Natural killer cell (primary cell): Measurements from ENCODE around the gene PIK3IP1. TPM values are rescaled to one million over a fixed set of nuclear protein-coding genes. Genes with fewer than 3 reads are reported as not detected.

Experiments used
- ATAC-seq, 3 donors: fragments of 150-1000 bp in 2 of 3; fragments of 200-7000 bp in 1 of 3; cut with Tn5 transposase; 1 replicate in 1 of 3; 2 replicates in 2 of 3; pipeline ENCODE4 v1.10.0; 2021; ENCODE audit warnings: mild to moderate bottlenecking in 2 of 3, moderate library complexity in 2 of 3
- DNase-seq, 2 donors: peaks; one replicate each; pipeline versions ENCODE4 v3.0.0 to v3.0.0-alpha.2; 2013 to 2021; ENCODE audit warnings: mixed read lengths in 1 of 2
- H3K27ac ChIP-seq: one replicate; pipeline ENCODE4 v1.5.1; 2013; ENCODE audit warnings: mild to moderate bottlenecking, low read length
- H3K27me3 ChIP-seq: one replicate; pipeline ENCODE4 v1.6.1; 2013; ENCODE audit warnings: low read length; ENCODE audit not compliant: control insufficient read depth, insufficient read depth
- H3K36me3 ChIP-seq: one replicate; pipeline ENCODE4 v1.6.1; 2013; ENCODE audit warnings: low read length; ENCODE audit not compliant: control insufficient read depth, insufficient read depth
- H3K4me1 ChIP-seq: one replicate; pipeline ENCODE4 v1.6.1; 2013; ENCODE audit warnings: low read length; ENCODE audit not compliant: control insufficient read depth, insufficient read depth
- H3K4me3 ChIP-seq: one replicate; pipeline ENCODE4 v1.5.1; 2013; ENCODE audit warnings: low read length
- H3K9me3 ChIP-seq: one replicate; pipeline ENCODE4 v1.6.1; 2013; ENCODE audit warnings: low read length; ENCODE audit not compliant: control insufficient read depth, insufficient read depth
- H3K27ac Mint-ChIP-seq, 2 donors: one replicate each; pipeline ENCODE4 v1.8.0; 2022; ENCODE audit warnings: mild to moderate bottlenecking in 2 of 2, mixed read lengths in 2 of 2, moderate library complexity in 1 of 2
- H3K27me3 Mint-ChIP-seq, 2 donors: one replicate each; pipeline ENCODE4 v1.8.0; 2022; ENCODE audit warnings: low read depth in 2 of 2, mixed read lengths in 2 of 2
- H3K36me3 Mint-ChIP-seq: one replicate; pipeline ENCODE4 v1.8.0; 2022; ENCODE audit warnings: mixed read lengths
- H3K4me1 Mint-ChIP-seq, 2 donors: one replicate each; pipeline ENCODE4 v1.8.0; 2022; ENCODE audit warnings: mixed read lengths in 2 of 2
- H3K4me3 Mint-ChIP-seq: one replicate; pipeline ENCODE4 v1.8.0; 2022; ENCODE audit warnings: mild to moderate bottlenecking, moderate library complexity, mixed read lengths
- H3K9me3 Mint-ChIP-seq, 2 donors: one replicate each; pipeline ENCODE4 v1.8.0; 2022; ENCODE audit warnings: mixed read lengths in 2 of 2
- WGBS: methylation state at CpG from one replicate; pipeline ENCODE4 v1.1.7; 2013; ENCODE audit warnings: missing lambda C conversion rate; ENCODE audit not compliant: insufficient coverage; 5-methylcytosine and 5-hydroxymethylcytosine counted together
- intact Hi-C: fragments of 100-400 bp; cut with micrococcal nuclease; formaldehyde crosslinking; loops from one replicate; pipeline ENCODE4 v1.14.2; 2022
- total RNA-seq, 4 donors: library from RNA; stranded (reverse); fragments of 120-200 nt in 1 of 4; gene quantifications; one replicate each; pipeline versions ENCODE4 v1.2.3 to v1.2.4, GENCODE V29; 2013 to 2022
- TF ChIP-seq, protein P1 (sequence below): fragments of 200-600 bp; IDR thresholded peaks from one replicate; pipeline ENCODE4 v1.8.0; 2022; ENCODE audit warnings: antibody characterized with exemption

Gene PIK3IP1
- total RNA-seq, 3 donors from 2014 or later (not counting 1 experiment from before 2014, with no cell fraction given): 132 to 180 (median 161) TPM

DNA sequence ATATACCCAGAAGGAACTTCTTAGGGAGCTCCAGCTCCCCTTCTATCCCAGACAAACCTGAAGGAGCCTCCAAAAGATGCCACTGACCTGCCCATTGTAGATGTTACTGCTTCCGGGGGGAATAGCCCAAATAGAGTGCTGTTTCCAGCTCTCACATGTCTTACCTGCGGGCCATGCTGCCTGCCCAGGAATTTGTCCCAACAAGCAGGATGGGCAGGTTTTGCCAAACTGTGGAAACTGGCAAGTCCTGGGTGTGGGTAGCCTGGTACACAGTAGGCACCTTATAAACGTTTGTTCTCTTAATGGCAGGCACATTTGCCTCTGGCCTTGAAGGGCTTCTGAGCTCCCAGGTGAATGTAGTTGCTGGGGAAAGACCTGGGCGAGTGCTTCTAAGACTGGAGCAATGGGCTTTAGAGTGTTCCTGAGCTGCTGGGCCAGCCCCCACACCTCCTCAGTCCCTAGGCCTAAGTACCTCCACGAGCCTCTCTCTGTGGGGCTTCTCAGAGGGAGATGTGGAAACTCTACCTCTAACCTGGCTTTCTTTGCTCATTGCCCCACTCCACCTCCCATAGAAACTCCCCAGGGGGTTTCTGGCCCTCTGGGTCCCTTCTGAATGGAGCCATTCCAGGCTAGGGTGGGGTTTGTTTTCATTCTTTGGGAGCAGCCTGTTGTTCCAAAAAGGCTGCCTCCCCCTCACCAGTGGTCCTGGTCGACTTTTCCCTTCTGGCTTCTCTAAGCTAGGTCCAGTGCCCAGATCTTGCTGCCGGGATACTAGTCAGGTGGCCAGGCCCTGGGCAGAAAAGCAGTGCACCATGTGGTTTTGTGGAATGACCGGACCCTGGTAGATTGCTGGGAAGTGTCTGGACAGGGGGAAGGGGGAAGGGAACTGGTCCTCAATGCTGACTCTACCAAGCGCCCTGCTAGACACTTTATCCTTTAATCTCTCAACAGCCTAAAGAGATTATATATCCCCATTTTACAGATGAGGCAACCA lies 43.0 kb downstream of the PIK3IP1 start:
- peaks cover 9 to 10% of the 10 kb centered on the region in 2 donors for H3K4me1 Mint-ChIP-seq
- ATAC-seq (no peak), DNase-seq (no peak)
- no peak overlapping the region for H3K27ac Mint-ChIP-seq
- Histone ChIP-seq H3K9me3 (no peaks in the 10 kb centered on the region), H3K36me3 (peaks cover 2% of the 10 kb centered on the region), H3K4me3 (no peak overlapping the region), H3K4me1 (peaks cover 12% of the 10 kb centered on the region), H3K27ac (no peak overlapping the region), H3K27me3 (no peaks in the 10 kb centered on the region)
- no peaks in the 10 kb centered on the region for H3K9me3 Mint-ChIP-seq
- TF ChIP-seq, protein P1, sequence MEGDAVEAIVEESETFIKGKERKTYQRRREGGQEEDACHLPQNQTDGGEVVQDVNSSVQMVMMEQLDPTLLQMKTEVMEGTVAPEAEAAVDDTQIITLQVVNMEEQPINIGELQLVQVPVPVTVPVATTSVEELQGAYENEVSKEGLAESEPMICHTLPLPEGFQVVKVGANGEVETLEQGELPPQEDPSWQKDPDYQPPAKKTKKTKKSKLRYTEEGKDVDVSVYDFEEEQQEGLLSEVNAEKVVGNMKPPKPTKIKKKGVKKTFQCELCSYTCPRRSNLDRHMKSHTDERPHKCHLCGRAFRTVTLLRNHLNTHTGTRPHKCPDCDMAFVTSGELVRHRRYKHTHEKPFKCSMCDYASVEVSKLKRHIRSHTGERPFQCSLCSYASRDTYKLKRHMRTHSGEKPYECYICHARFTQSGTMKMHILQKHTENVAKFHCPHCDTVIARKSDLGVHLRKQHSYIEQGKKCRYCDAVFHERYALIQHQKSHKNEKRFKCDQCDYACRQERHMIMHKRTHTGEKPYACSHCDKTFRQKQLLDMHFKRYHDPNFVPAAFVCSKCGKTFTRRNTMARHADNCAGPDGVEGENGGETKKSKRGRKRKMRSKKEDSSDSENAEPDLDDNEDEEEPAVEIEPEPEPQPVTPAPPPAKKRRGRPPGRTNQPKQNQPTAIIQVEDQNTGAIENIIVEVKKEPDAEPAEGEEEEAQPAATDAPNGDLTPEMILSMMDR: no peak
- no peak overlapping the region for H3K4me3 Mint-ChIP-seq
- H3K27me3 Mint-ChIP-seq: no peaks in the 10 kb centered on the region
- intact Hi-C loops: no loop called here
- WGBS: 92% methylated on average over 9 of the region's 9 CpGs
- no peaks in the 10 kb centered on the region for H3K36me3 Mint-ChIP-seq

DNA sequence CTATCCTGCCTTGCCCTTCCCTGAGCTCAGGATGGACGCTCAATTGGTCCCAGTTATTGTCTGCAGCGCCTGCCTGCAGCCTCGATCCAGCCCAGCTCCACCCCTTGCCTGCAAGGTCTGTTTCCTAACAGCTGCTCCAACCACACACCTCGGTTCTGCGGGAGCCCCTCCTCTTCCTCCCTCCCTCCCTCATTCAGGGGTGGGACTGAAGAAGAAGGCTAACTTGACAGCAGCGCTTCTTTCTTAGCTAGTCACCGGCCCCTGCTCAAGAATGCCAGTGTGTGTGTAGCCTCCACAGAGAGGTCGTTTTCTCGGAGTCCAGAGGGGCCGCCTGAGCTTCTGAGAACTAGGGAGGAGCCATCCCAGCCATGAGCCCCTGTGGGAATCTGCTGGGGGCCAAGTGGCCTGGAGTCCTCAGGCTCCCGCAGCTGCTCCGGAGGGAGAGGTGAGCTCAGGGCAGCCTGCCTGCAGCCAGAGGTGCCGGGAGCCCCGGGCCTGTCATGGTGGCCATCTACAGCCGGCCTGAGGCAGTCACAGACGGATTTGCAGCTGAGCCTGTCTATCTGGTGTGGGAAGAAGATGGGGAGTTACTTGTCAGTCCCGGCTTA lies 44.0 kb downstream of the PIK3IP1 start:
- ATAC-seq (peak; percentile 90 to 100 (median 99)), DNase-seq (peak in 1 of 2 donors; percentile 83)
- Mint-ChIP-seq H3K9me3 (no peaks in the 10 kb centered on the region), H3K4me1 (peaks cover 9 to 10% of the 10 kb centered on the region in 2 donors), H3K4me3 (peak overlapping the region; percentile 76), H3K27me3 (no peaks in the 10 kb centered on the region), H3K36me3 (no peaks in the 10 kb centered on the region), H3K27ac (peak overlapping the region in 1 of 2 donors; percentile 65)
- no peak overlapping the region for H3K4me3 ChIP-seq
- H3K27me3 ChIP-seq: no peaks in the 10 kb centered on the region
- intact Hi-C loops: no loop called here
- TF ChIP-seq, protein P1: no peak
- peaks cover 2% of the 10 kb centered on the region for H3K36me3 ChIP-seq
- peaks cover 12% of the 10 kb centered on the region for H3K4me1 ChIP-seq
- 46% methylated on average over 17 of the region's 17 CpGs for WGBS
- H3K27ac ChIP-seq: no peak overlapping the region
- no peaks in the 10 kb centered on the region for H3K9me3 ChIP-seq

DNA sequence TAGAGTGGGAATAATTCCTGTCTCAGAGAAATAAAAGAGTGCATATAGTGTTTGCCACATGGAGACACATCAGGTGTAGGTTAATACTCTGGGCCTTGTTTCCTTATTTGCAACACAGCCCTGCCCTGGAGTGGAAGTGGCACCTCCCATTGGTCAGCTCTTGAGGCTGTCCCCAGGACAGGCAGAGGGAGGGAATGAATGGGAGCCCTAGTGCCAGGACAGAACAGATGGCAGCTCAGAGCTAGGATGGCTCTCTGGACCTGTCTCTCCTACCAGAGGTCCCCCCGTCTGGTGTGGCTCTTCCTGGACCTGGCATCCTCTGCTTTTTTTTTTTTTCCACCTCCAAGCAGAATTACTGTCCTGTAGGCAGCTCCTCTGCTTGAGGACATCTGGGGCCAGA lies 44.6 kb downstream of the PIK3IP1 start:
- peaks cover 12% of the 10 kb centered on the region for H3K4me1 ChIP-seq

More for the DNA sequence above, 44.6 kb downstream of the PIK3IP1 start:
- no peaks in the 10 kb centered on the region for H3K9me3 Mint-ChIP-seq
- DNase-seq (no peak), ATAC-seq (peak in 1 of 3 donors; percentile 14)
- TF ChIP-seq, protein P1: no peak
- WGBS: 62% methylated on average over 1 of the region's 1 CpG
- peaks cover 2% of the 10 kb centered on the region for H3K36me3 ChIP-seq
- H3K4me3 ChIP-seq: no peak overlapping the region
- H3K27me3 Mint-ChIP-seq: no peaks in the 10 kb centered on the region
- H3K4me3 Mint-ChIP-seq: peak overlapping the region; percentile 76
- no peaks in the 10 kb centered on the region for H3K36me3 Mint-ChIP-seq
- H3K27me3 ChIP-seq: no peaks in the 10 kb centered on the region
- intact Hi-C loops: no loop called here
- H3K9me3 ChIP-seq: no peaks in the 10 kb centered on the region
- H3K27ac Mint-ChIP-seq: peak overlapping the region in 1 of 2 donors; percentile 65
- peaks cover 9 to 10% of the 10 kb centered on the region in 2 donors for H3K4me1 Mint-ChIP-seq
- no peak overlapping the region for H3K27ac ChIP-seq
